Testis (tissue), 2 donors: ENCODE data around the gene STX4.

ENCODE experiments used
- POLR2A ChIP-seq: fragments of 450-650 bp; IDR thresholded peaks from one replicate; pipeline ENCODE4 v1.6.1; 2017; ENCODE audit warnings: antibody characterized with exemption, mild to moderate bottlenecking, moderate library complexity
- TF ChIP-seq, protein P1 (sequence below), 3 experiments: fragments of 450-650 bp in 2 of 3; fragments of 200-600 bp in 1 of 3; sonication (generic) in 1 of 3; IDR thresholded peaks; one replicate each; pipeline ENCODE4 v1.5.1; 2016 to 2019; ENCODE audit warnings: antibody characterized with exemption in 3 of 3, mild to moderate bottlenecking in 2 of 3, moderate library complexity in 1 of 3

GRCh38 chr16:31016018-31016417 is 17.3 kb upstream of the STX4 start:
- TF ChIP-seq, protein P1, sequence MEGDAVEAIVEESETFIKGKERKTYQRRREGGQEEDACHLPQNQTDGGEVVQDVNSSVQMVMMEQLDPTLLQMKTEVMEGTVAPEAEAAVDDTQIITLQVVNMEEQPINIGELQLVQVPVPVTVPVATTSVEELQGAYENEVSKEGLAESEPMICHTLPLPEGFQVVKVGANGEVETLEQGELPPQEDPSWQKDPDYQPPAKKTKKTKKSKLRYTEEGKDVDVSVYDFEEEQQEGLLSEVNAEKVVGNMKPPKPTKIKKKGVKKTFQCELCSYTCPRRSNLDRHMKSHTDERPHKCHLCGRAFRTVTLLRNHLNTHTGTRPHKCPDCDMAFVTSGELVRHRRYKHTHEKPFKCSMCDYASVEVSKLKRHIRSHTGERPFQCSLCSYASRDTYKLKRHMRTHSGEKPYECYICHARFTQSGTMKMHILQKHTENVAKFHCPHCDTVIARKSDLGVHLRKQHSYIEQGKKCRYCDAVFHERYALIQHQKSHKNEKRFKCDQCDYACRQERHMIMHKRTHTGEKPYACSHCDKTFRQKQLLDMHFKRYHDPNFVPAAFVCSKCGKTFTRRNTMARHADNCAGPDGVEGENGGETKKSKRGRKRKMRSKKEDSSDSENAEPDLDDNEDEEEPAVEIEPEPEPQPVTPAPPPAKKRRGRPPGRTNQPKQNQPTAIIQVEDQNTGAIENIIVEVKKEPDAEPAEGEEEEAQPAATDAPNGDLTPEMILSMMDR (IDR thresholded peaks at IDR 0.05): no peak
- TF ChIP-seq POLR2A: no peak
